Aorta (tissue), 5 donors: Measurements from ENCODE around the gene MAP1B. TPM values are rescaled to one million over a fixed set of nuclear protein-coding genes. Genes with fewer than 3 reads are reported as not detected.

Source experiments
- ATAC-seq: fragments of 200-7000 bp; cut with Tn5 transposase; one replicate; pipeline ENCODE4 v1.9.1; 2022; ENCODE audit warnings: moderate library complexity; ENCODE audit not compliant: low FRiP score
- DNase-seq, 2 donors: peaks; one replicate each; pipeline ENCODE4 v3.0.0-alpha.2; 2020
- H3K27ac ChIP-seq, 2 donors: one replicate each; pipeline ENCODE4 v1.5.1; 2013; ENCODE audit warnings: low read length in 2 of 2, mild to moderate bottlenecking in 2 of 2, moderate library complexity in 2 of 2, control low read depth in 1 of 2, inconsistent platforms in 1 of 2, low read depth in 1 of 2
- H3K27me3 ChIP-seq, 2 donors: one replicate each; pipeline ENCODE4 v1.6.1; 2013; ENCODE audit warnings: control low read depth in 1 of 2, low read length in 1 of 2, mild to moderate bottlenecking in 1 of 2, moderate library complexity in 1 of 2; ENCODE audit not compliant: insufficient read depth in 2 of 2, control insufficient read depth in 1 of 2
- H3K36me3 ChIP-seq, 2 donors: one replicate each; pipeline ENCODE4 v1.6.1; 2013; ENCODE audit warnings: control low read depth in 1 of 2, low read length in 1 of 2, mild to moderate bottlenecking in 1 of 2; ENCODE audit not compliant: insufficient read depth in 2 of 2, control insufficient read depth in 1 of 2
- H3K4me1 ChIP-seq, 2 donors: one replicate each; pipeline ENCODE4 v1.6.1; 2013; ENCODE audit warnings: low read length in 2 of 2, control low read depth in 1 of 2, mild to moderate bottlenecking in 1 of 2, moderate library complexity in 1 of 2; ENCODE audit not compliant: insufficient read depth in 2 of 2, control insufficient read depth in 1 of 2
- H3K4me3 ChIP-seq, 2 donors: one replicate each; pipeline ENCODE4 v1.5.1; 2013; ENCODE audit warnings: low read length in 2 of 2, control low read depth in 1 of 2, mild to moderate bottlenecking in 1 of 2
- H3K9me3 ChIP-seq: one replicate; pipeline ENCODE4 v1.6.1; 2013; ENCODE audit warnings: mild to moderate bottlenecking, low read length; ENCODE audit not compliant: control insufficient read depth
- WGBS, 2 donors: extraction: QIAGEN DNeasy Blood & Tissue Kit; methylation state at CpG; one replicate each; pipeline ENCODE4 v1.1.7; 2013; 5-methylcytosine and 5-hydroxymethylcytosine counted together
- intact Hi-C, 2 donors: fragments of 100-400 bp; cut with DNase I; formaldehyde crosslinking; loops; one replicate each; pipeline versions ENCODE4 v1.14.2 to v1.15.0; 2022
- polyA plus RNA-seq, 2 donors: library from polyadenylated mRNA; stranded (reverse); fragments of 200-250 nt; gene quantifications; one replicate each; pipeline ENCODE4 v1.2.3, GENCODE V29; 2013
- total RNA-seq, 2 donors: library from RNA; stranded (reverse); fragmentation: NEBNext Ultra II Directional; extraction: Animal tissue kit (Norgen Biotek cat#: 25700); gene quantifications; one replicate each; pipeline ENCODE4 v1.2.1, GENCODE V29; 2021
- donor health status: healthy with polysubstance abuse.
- donor health status: Bipolar disorder and iron deficiency.
- donor health status: DM: no; HTN: no; CAD: no.
- donor health status: DM: no; HTN: no; CAD: no.
- donor health status: DM: yes; HTN: yes; CAD: no.

The MAP1B gene
- total and polyA plus RNA-seq, 4 donors: 27.2 to 754 (median 224) TPM

- H3K27me3 ChIP-seq: no peaks in the 10 kb centered on the region
- peaks cover 11 to 24% of the 10 kb centered on the region in 2 donors for H3K4me1 ChIP-seq
- H3K27ac ChIP-seq: peak overlapping the region in 1 of 2 donors; percentile 69
These were observed 80.3 kb downstream of the MAP1B start for GRCh38 chr5:72187388-72188075.

DNA sequence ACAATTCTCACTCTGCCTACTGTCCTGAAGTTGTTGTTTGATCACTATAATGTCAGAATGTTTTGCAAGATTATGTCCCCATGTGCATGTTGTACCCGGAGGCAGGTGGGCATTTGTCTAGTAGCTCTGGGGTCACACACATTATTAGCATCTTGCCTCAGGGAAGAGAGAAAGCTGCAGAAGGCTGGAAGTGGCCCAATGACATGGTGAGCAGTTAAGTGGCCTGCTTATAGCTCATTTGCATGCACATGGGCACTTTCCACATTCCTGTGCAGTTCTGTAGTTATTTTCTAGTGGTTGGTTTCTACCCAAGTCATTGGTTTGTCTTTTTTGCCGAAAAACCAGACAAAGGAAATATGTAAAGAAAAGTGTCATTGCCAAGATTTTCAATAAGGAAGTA, 80.9 kb downstream of the MAP1B start:
- Histone ChIP-seq H3K4me1 (peaks cover 10 to 20% of the 10 kb centered on the region in 2 donors), H3K4me3 (no peak overlapping the region), H3K27ac (peak overlapping the region in 1 of 2 donors; percentile 60), H3K27me3 (no peaks in the 10 kb centered on the region), H3K9me3 (no peaks in the 10 kb centered on the region), H3K36me3 (peaks cover 7 to 18% of the 10 kb centered on the region in 2 donors)
- ATAC-seq (no peak), DNase-seq (no peak)
- intact Hi-C loops: loop anchor here in 1 of 2 donors (5.0 kb wide), 1 partner anchor 36 kb away; no protein-coding TSS in a partner anchor
- 39 to 48% methylated on average over 2 of the region's 2 CpGs for WGBS, 2 donors

More at GRCh38 chr5:72187388-72188075, 80.3 kb downstream of the MAP1B start:
- DNase-seq (no peak), ATAC-seq (no peak)
- 47 to 49% methylated on average over 5 of the region's 5 CpGs for WGBS, 2 donors
- H3K36me3 ChIP-seq: peaks cover 7 to 18% of the 10 kb centered on the region in 2 donors
- intact Hi-C loops: loop anchor here in 1 of 2 donors (5.0 kb wide), 1 partner anchor 35 kb away; no protein-coding TSS in a partner anchor
- H3K9me3 ChIP-seq: no peaks in the 10 kb centered on the region
- H3K4me3 ChIP-seq: no peak overlapping the region

DNA sequence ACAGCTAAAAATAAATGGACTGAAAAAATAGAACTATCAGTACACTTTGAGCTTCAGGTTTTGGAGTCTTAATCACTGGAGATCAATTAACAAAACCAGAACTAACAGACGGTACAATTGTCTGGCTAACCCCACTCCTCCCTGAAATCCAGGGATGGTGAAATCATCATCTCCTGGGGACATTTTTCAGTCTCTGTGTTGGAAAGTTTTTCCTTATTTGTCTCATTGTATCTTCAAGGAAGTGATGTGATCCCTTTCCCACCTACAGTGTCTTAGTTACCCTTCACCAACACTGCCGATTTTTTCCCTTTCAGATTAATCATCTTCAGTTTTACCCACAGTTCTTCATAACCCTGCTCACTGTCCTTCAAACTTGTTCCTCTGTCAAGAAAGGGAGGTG, 81.9 kb downstream of the MAP1B start:
- H3K4me3 ChIP-seq: no peak overlapping the region
- intact Hi-C loops: loop anchor here in 1 of 2 donors (5.0 kb wide), 1 partner anchor 37 kb away; no protein-coding TSS in a partner anchor
- H3K36me3 ChIP-seq: peaks cover 7 to 20% of the 10 kb centered on the region in 2 donors
- H3K27ac ChIP-seq: peak overlapping the region in 1 of 2 donors; percentile 34
- peaks cover 7 to 17% of the 10 kb centered on the region in 2 donors for H3K4me1 ChIP-seq
- no peaks in the 10 kb centered on the region for H3K9me3 ChIP-seq
- no peak for DNase-seq
- 56 to 58% methylated on average over 2 of the region's 2 CpGs for WGBS, 2 donors
- no peak for ATAC-seq
- H3K27me3 ChIP-seq: no peaks in the 10 kb centered on the region

- Histone ChIP-seq H3K36me3 (peaks cover 11 to 20% of the 10 kb centered on the region in 2 donors), H3K4me3 (no peak overlapping the region), H3K4me1 (peaks cover 4 to 17% of the 10 kb centered on the region in 2 donors), H3K27ac (peak overlapping the region; percentile 3 to 86), H3K27me3 (no peaks in the 10 kb centered on the region), H3K9me3 (no peaks in the 10 kb centered on the region)
- ATAC-seq: no peak
- intact Hi-C loops: no loop called here
- WGBS, 2 donors: 33 to 38% methylated on average over 3 of the region's 3 CpGs
- no peak for DNase-seq
These were observed 84.1 kb downstream of the MAP1B start for GRCh38 chr5:72191404-72191803.

DNA sequence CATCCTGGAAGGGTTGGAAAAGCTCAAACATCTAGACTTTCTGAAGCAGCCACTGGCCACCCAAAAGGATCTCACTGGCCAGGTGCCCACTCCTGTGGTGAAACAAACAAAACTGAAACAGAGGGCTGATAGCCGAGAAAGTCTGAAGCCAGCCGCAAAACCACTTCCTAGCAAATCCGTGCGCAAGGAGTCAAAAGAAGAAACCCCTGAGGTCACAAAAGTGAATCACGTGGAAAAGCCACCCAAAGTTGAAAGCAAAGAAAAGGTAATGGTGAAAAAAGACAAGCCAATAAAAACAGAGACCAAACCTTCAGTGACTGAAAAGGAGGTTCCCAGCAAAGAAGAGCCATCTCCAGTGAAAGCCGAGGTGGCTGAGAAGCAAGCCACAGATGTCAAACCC, 87.6 kb downstream of the MAP1B start:
- peaks cover 0 to 7% of the 10 kb centered on the region in 2 donors for H3K4me1 ChIP-seq
- no peaks in the 10 kb centered on the region for H3K9me3 ChIP-seq
- H3K27me3 ChIP-seq: no peaks in the 10 kb centered on the region
- peaks cover 9 to 25% of the 10 kb centered on the region in 2 donors for H3K36me3 ChIP-seq
- DNase-seq (no peak), ATAC-seq (no peak)
- intact Hi-C loops: loop anchor here in 1 of 2 donors (5.0 kb wide), 1 partner anchor 52 kb away; no protein-coding TSS in a partner anchor
- 89 to 92% methylated on average over 6 of the region's 6 CpGs for WGBS, 2 donors
- no peak overlapping the region for H3K27ac ChIP-seq
- H3K4me3 ChIP-seq: no peak overlapping the region

DNA sequence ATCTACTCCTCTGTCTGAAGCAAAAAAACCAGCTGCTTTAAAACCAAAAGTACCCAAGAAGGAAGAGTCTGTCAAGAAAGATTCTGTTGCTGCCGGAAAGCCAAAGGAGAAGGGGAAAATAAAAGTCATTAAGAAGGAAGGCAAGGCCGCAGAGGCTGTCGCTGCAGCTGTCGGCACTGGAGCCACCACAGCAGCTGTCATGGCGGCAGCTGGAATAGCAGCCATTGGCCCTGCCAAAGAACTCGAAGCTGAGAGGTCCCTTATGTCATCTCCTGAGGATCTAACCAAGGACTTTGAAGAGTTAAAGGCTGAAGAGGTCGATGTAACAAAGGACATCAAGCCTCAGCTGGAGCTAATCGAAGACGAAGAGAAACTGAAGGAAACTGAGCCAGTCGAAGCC, 88.3 kb downstream of the MAP1B start:
- ATAC-seq (no peak), DNase-seq (no peak)
- no peak overlapping the region for H3K27ac ChIP-seq
- no peaks in the 10 kb centered on the region for H3K27me3 ChIP-seq
- 97% methylated on average over 10 of the region's 10 CpGs for WGBS, 2 donors
- H3K36me3 ChIP-seq: peaks cover 12 to 23% of the 10 kb centered on the region in 2 donors
- H3K4me3 ChIP-seq: no peak overlapping the region
- intact Hi-C loops: loop anchor here in 1 of 2 donors (5.0 kb wide), 1 partner anchor 52 kb away; no protein-coding TSS in a partner anchor
- H3K4me1 ChIP-seq: peaks cover 0 to 4% of the 10 kb centered on the region in 2 donors
- H3K9me3 ChIP-seq: no peaks in the 10 kb centered on the region

DNA sequence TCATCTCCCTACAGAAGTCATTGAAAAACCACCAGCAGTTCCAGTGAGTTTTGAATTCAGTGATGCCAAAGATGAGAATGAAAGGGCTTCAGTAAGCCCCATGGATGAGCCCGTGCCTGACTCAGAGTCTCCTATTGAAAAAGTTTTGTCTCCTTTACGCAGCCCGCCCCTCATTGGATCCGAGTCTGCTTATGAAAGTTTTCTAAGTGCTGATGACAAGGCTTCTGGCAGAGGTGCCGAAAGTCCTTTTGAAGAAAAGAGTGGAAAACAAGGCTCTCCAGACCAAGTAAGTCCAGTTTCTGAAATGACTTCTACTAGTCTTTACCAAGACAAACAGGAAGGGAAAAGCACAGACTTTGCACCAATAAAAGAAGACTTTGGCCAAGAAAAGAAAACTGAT, 90.1 kb downstream of the MAP1B start:
- 11 to 25% methylated on average over 5 of the region's 5 CpGs for WGBS, 2 donors
- peaks cover 9 to 24% of the 10 kb centered on the region in 2 donors for H3K36me3 ChIP-seq
- peaks cover 0 to under 1% of the 10 kb centered on the region in 2 donors for H3K4me1 ChIP-seq
- H3K27me3 ChIP-seq: no peaks in the 10 kb centered on the region
- no peaks in the 10 kb centered on the region for H3K9me3 ChIP-seq
- DNase-seq: peak in 1 of 2 donors; percentile 58
- peak; percentile 54 for ATAC-seq
- no peak overlapping the region for H3K4me3 ChIP-seq
- intact Hi-C loops: loop anchor here in 1 of 2 donors (5.0 kb wide), 1 partner anchor 50 kb away; no protein-coding TSS in a partner anchor
- no peak overlapping the region for H3K27ac ChIP-seq

DNA sequence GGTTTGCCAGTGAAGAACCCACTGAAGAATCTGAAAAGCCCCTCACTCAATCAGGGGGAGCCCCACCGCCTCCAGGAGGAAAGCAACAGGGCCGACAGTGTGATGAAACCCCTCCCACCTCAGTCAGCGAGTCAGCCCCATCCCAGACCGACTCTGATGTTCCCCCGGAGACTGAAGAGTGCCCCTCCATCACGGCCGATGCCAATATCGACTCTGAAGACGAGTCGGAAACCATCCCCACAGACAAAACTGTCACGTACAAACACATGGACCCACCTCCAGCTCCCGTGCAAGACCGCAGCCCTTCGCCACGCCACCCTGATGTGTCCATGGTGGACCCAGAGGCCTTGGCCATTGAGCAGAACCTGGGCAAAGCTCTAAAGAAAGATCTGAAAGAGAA, 92.4 kb downstream of the MAP1B start:
- intact Hi-C loops: loop anchor here in 1 of 2 donors (5.0 kb wide), 1 partner anchor 48 kb away; no protein-coding TSS in a partner anchor
- peaks cover 0 to 2% of the 10 kb centered on the region in 2 donors for H3K4me1 ChIP-seq

More for the DNA sequence above, 92.4 kb downstream of the MAP1B start:
- Histone ChIP-seq H3K36me3 (peaks cover 10 to 26% of the 10 kb centered on the region in 2 donors), H3K27ac (peak overlapping the region in 1 of 2 donors; percentile 44), H3K4me3 (no peak overlapping the region), H3K27me3 (no peaks in the 10 kb centered on the region), H3K9me3 (no peaks in the 10 kb centered on the region)
- WGBS, 2 donors: 91% methylated on average over 15 of the region's 15 CpGs
- DNase-seq (no peak), ATAC-seq (no peak)
